NCI-H446 (cell line): ENCODE results near the gene DNAJB2.
"Not testable (repeated sequence)": the region's sequence is repeated elsewhere in the genome, so short reads cannot be mapped to it uniquely, and the experiment has no call there.

Experiments
- DNase-seq, 2 experiments: peaks; one replicate each; lab custom pipeline; 2025; lab: John Stamatoyannopoulos, UW

Gene DNAJB2

GRCh38 chr2:219258942-219259341, 20.2 kb upstream of the DNAJB2 start:
- DNase-seq = not testable (repeated sequence)

- DNase-seq = no peak
Observed at GRCh38 chr2:219261024-219261855, 17.9 kb upstream of the DNAJB2 start.

GRCh38 chr2:219266232-219266631, 12.9 kb upstream of the DNAJB2 start:
- no peak for DNase-seq

- DNase-seq = no peak
Observed at GRCh38 chr2:219266886-219267285, 12.3 kb upstream of the DNAJB2 start.

GRCh38 chr2:219268294-219268693, 10.9 kb upstream of the DNAJB2 start:
- DNase-seq = no peak

GRCh38 chr2:219269362-219270054, 9.7 kb upstream of the DNAJB2 start:
- no peak for DNase-seq

GRCh38 chr2:219270055-219270372, 9.2 kb upstream of the DNAJB2 start:
- DNase-seq = no peak

GRCh38 chr2:219271021-219271420, 8.1 kb upstream of the DNAJB2 start:
- DNase-seq = no peak

GRCh38 chr2:219272356-219272755, 6.8 kb upstream of the DNAJB2 start:
- no peak for DNase-seq

- DNase-seq = no peak
Observed at GRCh38 chr2:219272995-219273394, 6.2 kb upstream of the DNAJB2 start.

- no peak for DNase-seq
Observed at GRCh38 chr2:219273937-219274336, 5.2 kb upstream of the DNAJB2 start.

- no peak for DNase-seq
Observed at GRCh38 chr2:219274361-219274921, 4.7 kb upstream of the DNAJB2 start.

- DNase-seq = peak; percentile 33 to 73
Observed at GRCh38 chr2:219277703-219278654, 1.2 kb upstream of the DNAJB2 start.

- DNase-seq = no peak
Observed at GRCh38 chr2:219278655-219279150, 463 bp upstream of the DNAJB2 start.

- no peak for DNase-seq
Observed at GRCh38 chr2:219279916-219280516, 850 bp downstream of the DNAJB2 start.

GRCh38 chr2:219280651-219281050, 1.5 kb downstream of the DNAJB2 start:
- DNase-seq = no peak

- no peak for DNase-seq
Observed at GRCh38 chr2:219281588-219281987, 2.4 kb downstream of the DNAJB2 start.

- DNase-seq = no peak
Observed at GRCh38 chr2:219282375-219282774, 3.2 kb downstream of the DNAJB2 start.

- DNase-seq = no peak
Observed at GRCh38 chr2:219282943-219283581, 3.9 kb downstream of the DNAJB2 start.

GRCh38 chr2:219284501-219285372, 5.6 kb downstream of the DNAJB2 start:
- DNase-seq = no peak
